PC-9 (cell line): ENCODE data around the gene LAPTM5.

Source experiments
- CTCF ChIP-seq: fragments of 200-600 bp; sonication (generic); conservative IDR thresholded peaks from 2 replicates; pipeline ENCODE4 v1.6.1; 2017; ENCODE audit warnings: mixed run types, antibody characterized with exemption, mild to moderate bottlenecking, moderate library complexity
- EZH2 ChIP-seq: fragments of 200-600 bp; sonication (generic); IDR thresholded peaks from 2 replicates; pipeline ENCODE4 v1.8.0; 2017; ENCODE audit warnings: antibody characterized with exemption, low read depth

DNA sequence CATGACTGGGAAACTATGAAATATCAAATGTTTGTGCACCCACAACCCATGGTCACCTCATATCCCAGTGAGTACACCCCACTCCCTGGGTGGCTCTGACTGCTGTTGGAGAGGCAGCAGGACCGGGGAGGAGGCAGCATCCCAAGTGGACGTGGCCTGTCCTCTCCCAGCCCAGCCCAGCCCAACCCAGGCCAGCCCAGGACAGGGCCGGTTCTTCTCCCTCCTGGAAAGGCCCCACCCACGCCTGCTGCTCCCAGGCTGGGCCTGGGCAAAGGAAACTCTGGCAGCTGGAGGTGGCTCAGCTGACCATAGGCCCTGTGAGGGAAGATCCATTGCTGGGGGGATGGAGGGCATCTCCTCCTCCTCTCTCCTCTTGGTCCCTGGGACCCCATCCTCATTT is 53.3 kb downstream of the LAPTM5 start:
- TF ChIP-seq CTCF = no peak
- no peak for TF ChIP-seq EZH2
